Right renal pelvis (tissue), 4 donors: Measurements from ENCODE around the gene TMEM30B. TPM values are rescaled to one million over a fixed set of nuclear protein-coding genes. Genes with fewer than 3 reads are reported as not detected.

Experiments
- DNase-seq, 4 donors: peaks; one replicate each; pipeline ENCODE4 v3.0.0-alpha.2; 2013; ENCODE audit warnings: low read depth in 4 of 4, low spot score in 3 of 4, missing footprints in 1 of 4
- polyA plus RNA-seq, 4 donors: library from polyadenylated mRNA; unstranded; fragments of 120-200 nt; gene quantifications; one replicate each; pipeline ENCODE4 v1.2.1, GENCODE V29; 2013; ENCODE audit not compliant: insufficient read length in 4 of 4

The TMEM30B gene
- polyA plus RNA-seq, 4 donors: 13.1 to 17.1 (median 14.8) TPM

- no peak for DNase-seq
These were observed 19.1 kb upstream of the TMEM30B start for GRCh38 chr14:61300209-61300608.

GRCh38 chr14:61298824-61299223 lies 17.7 kb upstream of the TMEM30B start:
- no peak for DNase-seq

GRCh38 chr14:61297581-61297980 lies 16.4 kb upstream of the TMEM30B start:
- DNase-seq: no peak

- no peak for DNase-seq
These were observed 15.8 kb upstream of the TMEM30B start for GRCh38 chr14:61296719-61297502.

- no peak for DNase-seq
These were observed 15.0 kb upstream of the TMEM30B start for GRCh38 chr14:61296151-61296550.

GRCh38 chr14:61290701-61291100 lies 9.6 kb upstream of the TMEM30B start:
- DNase-seq: no peak

GRCh38 chr14:61288720-61289119 lies 7.6 kb upstream of the TMEM30B start:
- no peak for DNase-seq

GRCh38 chr14:61288228-61288627 lies 7.1 kb upstream of the TMEM30B start:
- DNase-seq: no peak

GRCh38 chr14:61287196-61287595 lies 6.1 kb upstream of the TMEM30B start:
- no peak for DNase-seq

GRCh38 chr14:61285364-61285763 lies 4.2 kb upstream of the TMEM30B start:
- DNase-seq: no peak

GRCh38 chr14:61284001-61284400 lies 2.9 kb upstream of the TMEM30B start:
- DNase-seq: no peak

- no peak for DNase-seq
These were observed 1.6 kb upstream of the TMEM30B start for GRCh38 chr14:61282746-61283145.

- no peak for DNase-seq
These were observed 774 bp upstream of the TMEM30B start for GRCh38 chr14:61281948-61282275.

- DNase-seq: peak in 1 of 4 donors; percentile 51
These were observed 482 bp downstream of the TMEM30B start for GRCh38 chr14:61280526-61281185.

- DNase-seq: no peak
These were observed 1.0 kb downstream of the TMEM30B start for GRCh38 chr14:61280092-61280525.

- no peak for DNase-seq
These were observed 2.1 kb downstream of the TMEM30B start for GRCh38 chr14:61279082-61279481.

GRCh38 chr14:61277784-61278183 lies 3.4 kb downstream of the TMEM30B start:
- DNase-seq: no peak

- DNase-seq: no peak
These were observed 3.9 kb downstream of the TMEM30B start for GRCh38 chr14:61277232-61277631.

- no peak for DNase-seq
These were observed 9.6 kb downstream of the TMEM30B start for GRCh38 chr14:61271552-61271951.

- DNase-seq: no peak
These were observed 10.4 kb downstream of the TMEM30B start for GRCh38 chr14:61270714-61271113.

GRCh38 chr14:61269321-61270083 lies 11.6 kb downstream of the TMEM30B start:
- peak; percentile 66 to 73 (median 72) for DNase-seq
